CD4-positive, alpha-beta memory T cell (primary cell): ENCODE data around the gene KCNH2. TPM values are rescaled to one million over a fixed set of nuclear protein-coding genes. Genes with fewer than 3 reads are reported as not detected.

Experiments used
- CTCF ChIA-PET: fragments of 350-600 bp; sonication (Branson Sonifier 250); formaldehyde crosslinking; loops from one replicate; lab custom pipeline; 2021; ENCODE audit warnings: inconsistent platforms; ENCODE audit not compliant: partially characterized antibody; lab: Charles Lee
- POLR2A ChIA-PET: fragments of 350-600 bp; sonication (Branson Sonifier 250); formaldehyde crosslinking; loops from one replicate; lab custom pipeline; 2021; ENCODE audit not compliant: partially characterized antibody; lab: Charles Lee
- DNase-seq, 5 donors: peaks; one replicate each; pipeline versions ENCODE4 v3.0.0 to v3.0.0-alpha.2; 2020 to 2022; ENCODE audit warnings: mixed read lengths in 1 of 5
- H3K27ac ChIP-seq: one replicate; pipeline ENCODE4 v1.7.0; 2013; ENCODE audit warnings: low read depth, low read length
- H3K27me3 ChIP-seq: 2 replicates; pipeline ENCODE4 v1.7.0; 2013; ENCODE audit warnings: mild to moderate bottlenecking, low read length, moderate library complexity; ENCODE audit not compliant: insufficient read depth
- H3K36me3 ChIP-seq: 2 replicates; pipeline ENCODE4 v1.7.0; 2013; ENCODE audit warnings: mild to moderate bottlenecking, low read length, moderate library complexity; ENCODE audit not compliant: insufficient read depth
- H3K4me1 ChIP-seq: 2 replicates; pipeline ENCODE4 v1.7.0; 2013; ENCODE audit warnings: mild to moderate bottlenecking, low read length, moderate library complexity; ENCODE audit not compliant: insufficient read depth
- H3K4me3 ChIP-seq, 2 donors: one replicate each; pipeline ENCODE4 v1.7.0; 2013; ENCODE audit warnings: low read length in 2 of 2, mild to moderate bottlenecking in 1 of 2
- H3K9me3 ChIP-seq, 2 donors: one replicate each; pipeline ENCODE4 v1.7.0; 2013; ENCODE audit warnings: low read length in 2 of 2, control low read depth in 1 of 2; ENCODE audit not compliant: control insufficient read depth in 1 of 2
- H3K27ac Mint-ChIP-seq, 7 donors: one replicate each; pipeline ENCODE4 v1.8.0; 2020 to 2021; ENCODE audit warnings: mixed read lengths in 7 of 7, mild to moderate bottlenecking in 6 of 7, inconsistent platforms in 3 of 7, moderate library complexity in 3 of 7
- H3K27me3 Mint-ChIP-seq, 2 donors: one replicate each; pipeline ENCODE4 v1.8.0; 2020 to 2021; ENCODE audit warnings: mixed read lengths in 2 of 2
- H3K36me3 Mint-ChIP-seq, 2 donors: one replicate each; pipeline ENCODE4 v1.8.0; 2020 to 2021; ENCODE audit warnings: mixed read lengths in 2 of 2, inconsistent platforms in 1 of 2, mild to moderate bottlenecking in 1 of 2
- H3K4me1 Mint-ChIP-seq, 4 donors: one replicate each; pipeline ENCODE4 v1.8.0; 2020 to 2021; ENCODE audit warnings: mixed read lengths in 4 of 4, mild to moderate bottlenecking in 1 of 4
- H3K4me3 Mint-ChIP-seq, 8 donors: one replicate each; pipeline ENCODE4 v1.8.0; 2020 to 2021; ENCODE audit warnings: mixed read lengths in 8 of 8, mild to moderate bottlenecking in 7 of 8, moderate library complexity in 6 of 8, inconsistent platforms in 3 of 8
- H3K9me3 Mint-ChIP-seq, 8 donors: one replicate each; pipeline ENCODE4 v1.8.0; 2020 to 2021; ENCODE audit warnings: mixed read lengths in 8 of 8, mild to moderate bottlenecking in 5 of 8, inconsistent platforms in 3 of 8, moderate library complexity in 1 of 8
- intact Hi-C: fragments of 100-400 bp; cut with micrococcal nuclease; formaldehyde crosslinking; loops from one replicate; pipeline ENCODE4 v1.15.1; 2023
- polyA plus RNA-seq, 2 donors: library from polyadenylated mRNA; unstranded; fragments of 300-500 nt; fragmentation: Illumina TruSeq; gene quantifications; one replicate each; pipeline ENCODE4 v1.2.3, GENCODE V29; 2021
- total RNA-seq, 2 experiments: library from RNA; stranded (reverse); gene quantifications; one replicate each; pipeline ENCODE4 v1.2.3, GENCODE V29; 2021

KCNH2 gene
- total and polyA plus RNA-seq, 4 experiments from 2014 or later: 1.8 to 2.6 (median 2.4) TPM

DNA sequence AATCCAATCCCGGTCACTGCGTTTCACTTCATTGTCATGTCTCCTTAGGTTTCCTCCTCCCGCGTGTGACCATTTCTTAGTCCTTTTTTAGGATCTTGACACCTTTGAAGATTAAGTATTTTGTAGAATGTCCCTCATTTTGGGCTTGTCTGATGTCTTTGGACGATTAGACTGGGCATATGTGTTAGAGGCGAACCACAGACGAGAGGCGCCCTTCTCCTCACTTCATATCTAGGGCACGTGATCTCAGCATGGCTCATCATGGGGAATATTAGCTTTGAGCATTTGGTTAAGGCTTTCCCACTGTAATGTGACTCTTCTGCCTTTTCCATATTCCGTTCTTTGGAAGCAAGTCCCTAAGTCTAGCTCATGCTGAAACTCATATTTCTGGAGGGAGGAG lies 59.0 kb downstream of the KCNH2 start:
- ChIA-PET POLR2A (interaction anchor here (0.9 kb wide), 1 partner anchor 140 kb away, joined by 3 read pairs; no protein-coding TSS in a partner anchor), CTCF (interaction anchor here (0.9 to 1.3 kb wide), 2 partner anchors 8 to 67 kb away, joined by 3 read pairs; no protein-coding TSS in a partner anchor)
- H3K27me3 ChIP-seq: no peaks in the 10 kb centered on the region
- no peaks in the 10 kb centered on the region for H3K36me3 Mint-ChIP-seq
- H3K4me3 ChIP-seq: no peak overlapping the region
- no peak overlapping the region for H3K27ac Mint-ChIP-seq
- H3K4me1 Mint-ChIP-seq: peaks cover under 1 to 18% (median 10%) of the 10 kb centered on the region in 4 donors
- no peaks in the 10 kb centered on the region for H3K36me3 ChIP-seq
- peaks cover 10% of the 10 kb centered on the region for H3K4me1 ChIP-seq
- intact Hi-C loops: no loop called here
- no peak overlapping the region for H3K27ac ChIP-seq
- peaks cover 0 to 12% of the 10 kb centered on the region in 2 donors for H3K27me3 Mint-ChIP-seq
- H3K4me3 Mint-ChIP-seq: no peak overlapping the region
- DNase-seq: no peak
- no peaks in the 10 kb centered on the region for H3K9me3 ChIP-seq
- no peaks in the 10 kb centered on the region for H3K9me3 Mint-ChIP-seq

DNA sequence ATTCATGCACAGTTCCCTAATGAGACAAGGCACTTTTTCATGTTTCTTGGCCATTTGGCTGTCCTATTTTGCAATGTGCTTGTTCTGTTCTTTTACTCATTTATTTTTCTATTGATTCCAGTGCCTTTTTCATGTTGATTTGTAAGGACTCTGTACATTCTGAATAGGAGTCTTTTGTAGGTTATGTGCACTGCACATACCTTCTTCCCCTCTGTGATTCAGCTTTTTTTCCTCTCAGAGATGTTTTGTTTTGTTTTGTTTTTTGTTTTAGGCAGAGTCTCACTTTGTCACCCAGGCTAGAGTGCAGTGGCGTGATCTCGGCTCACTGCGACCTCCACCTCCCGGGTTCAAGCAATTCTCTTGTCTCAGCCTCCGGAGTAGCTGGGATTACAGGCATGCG lies 59.7 kb downstream of the KCNH2 start:
- intact Hi-C loops: no loop called here
- CTCF ChIA-PET: no interaction called here
- no peak overlapping the region for H3K27ac Mint-ChIP-seq
- no peak overlapping the region for H3K27ac ChIP-seq
- peaks cover 0 to 12% (median 6%) of the 10 kb centered on the region in 4 donors for H3K4me1 Mint-ChIP-seq
- peaks cover 0 to 12% of the 10 kb centered on the region in 2 donors for H3K27me3 Mint-ChIP-seq
- no peaks in the 10 kb centered on the region for H3K9me3 ChIP-seq
- POLR2A ChIA-PET: no interaction called here
- H3K4me3 Mint-ChIP-seq: no peak overlapping the region
- no peak overlapping the region for H3K4me3 ChIP-seq
- no peaks in the 10 kb centered on the region for H3K36me3 ChIP-seq
- H3K27me3 ChIP-seq: no peaks in the 10 kb centered on the region
- no peaks in the 10 kb centered on the region for H3K9me3 Mint-ChIP-seq
- H3K4me1 ChIP-seq: peaks cover 4% of the 10 kb centered on the region
- no peak for DNase-seq
- H3K36me3 Mint-ChIP-seq: no peaks in the 10 kb centered on the region

DNA sequence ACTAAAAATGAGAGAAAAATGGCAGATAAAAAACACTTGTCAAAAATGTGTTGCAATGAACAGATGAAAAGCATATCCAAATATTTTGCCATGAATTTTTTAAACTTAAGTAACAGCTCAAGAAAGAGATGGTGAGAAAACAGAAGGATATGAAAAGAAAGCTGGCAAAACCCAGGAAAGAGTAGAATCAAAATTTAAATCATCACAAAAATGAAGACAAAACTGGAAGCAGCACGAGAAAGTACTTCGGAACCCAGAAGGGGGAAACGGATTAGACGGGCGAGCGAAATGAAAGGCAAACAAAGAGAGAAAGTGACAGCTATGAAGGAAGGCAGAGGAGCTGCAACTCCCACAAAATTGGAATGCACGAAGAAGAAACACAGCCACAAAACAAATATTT lies 60.2 kb downstream of the KCNH2 start:
- ChIA-PET CTCF (no interaction called here), POLR2A (no interaction called here)
- Histone ChIP-seq H3K4me1 (no peaks in the 10 kb centered on the region), H3K9me3 (no peaks in the 10 kb centered on the region), H3K27ac (no peak overlapping the region), H3K4me3 (no peak overlapping the region), H3K27me3 (no peaks in the 10 kb centered on the region), H3K36me3 (no peaks in the 10 kb centered on the region)
- H3K36me3 Mint-ChIP-seq: no peaks in the 10 kb centered on the region
- H3K27me3 Mint-ChIP-seq: peaks cover 0 to 12% of the 10 kb centered on the region in 2 donors
- peaks cover 0 to 8% (median 3%) of the 10 kb centered on the region in 4 donors for H3K4me1 Mint-ChIP-seq
- H3K9me3 Mint-ChIP-seq: no peaks in the 10 kb centered on the region
- DNase-seq: no peak
- H3K27ac Mint-ChIP-seq: no peak overlapping the region
- no peak overlapping the region for H3K4me3 Mint-ChIP-seq
- intact Hi-C loops: no loop called here

DNA sequence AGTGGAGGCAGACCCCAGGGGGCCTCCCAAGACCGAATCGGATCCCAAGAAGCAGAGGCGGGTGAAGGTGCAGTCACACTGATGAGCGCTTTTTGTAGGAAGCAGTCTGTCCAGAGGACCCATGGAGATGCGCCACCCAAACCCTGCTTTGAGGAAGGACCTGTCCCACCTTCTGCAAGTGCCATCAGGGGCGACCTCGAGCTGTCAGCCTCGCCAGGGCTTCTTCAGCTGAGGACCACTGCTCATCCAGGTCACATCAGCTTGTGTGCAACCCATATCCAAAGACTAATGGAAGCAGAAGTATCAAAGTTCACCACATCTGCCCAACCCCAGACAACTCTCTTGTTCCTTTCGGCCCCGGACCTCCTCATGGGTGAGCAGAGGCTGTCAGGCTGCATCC lies 61.5 kb downstream of the KCNH2 start:
- no peak for DNase-seq
- Mint-ChIP-seq H3K9me3 (no peaks in the 10 kb centered on the region), H3K27me3 (peaks cover 0 to 9% of the 10 kb centered on the region in 2 donors), H3K27ac (no peak overlapping the region), H3K36me3 (no peaks in the 10 kb centered on the region), H3K4me1 (no peaks in the 10 kb centered on the region), H3K4me3 (no peak overlapping the region)
- H3K36me3 ChIP-seq: no peaks in the 10 kb centered on the region
- intact Hi-C loops: no loop called here
- no peaks in the 10 kb centered on the region for H3K4me1 ChIP-seq
- ChIA-PET POLR2A (no interaction called here), CTCF (interaction anchor here (1.5 kb wide), 1 partner anchor 178 kb away, joined by 3 read pairs; no protein-coding TSS in a partner anchor)
- H3K27ac ChIP-seq: no peak overlapping the region
- no peaks in the 10 kb centered on the region for H3K27me3 ChIP-seq
- H3K4me3 ChIP-seq: no peak overlapping the region
- no peaks in the 10 kb centered on the region for H3K9me3 ChIP-seq

DNA sequence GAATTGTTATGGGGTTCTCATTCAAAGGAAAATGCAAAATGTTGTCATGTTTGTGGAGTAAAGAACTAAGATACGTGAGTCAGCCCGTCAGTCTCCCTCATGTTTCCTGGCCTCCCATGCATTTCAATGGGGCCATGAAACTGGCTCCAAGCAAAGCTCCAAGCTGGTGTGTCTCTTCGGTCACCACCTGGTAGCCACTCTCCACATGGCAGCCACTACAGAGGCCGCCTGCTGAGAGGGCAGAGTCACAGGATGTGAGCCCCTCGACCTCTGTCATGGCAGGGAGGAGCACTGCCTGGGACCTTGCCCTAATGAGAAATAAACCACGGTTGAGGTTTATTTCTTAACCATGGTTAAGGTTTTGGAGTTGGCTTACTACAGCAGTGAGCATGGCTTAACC lies 63.2 kb downstream of the KCNH2 start:
- Histone ChIP-seq H3K27me3 (no peaks in the 10 kb centered on the region), H3K36me3 (no peaks in the 10 kb centered on the region), H3K4me3 (no peak overlapping the region), H3K27ac (no peak overlapping the region), H3K4me1 (peaks cover under 1% of the 10 kb centered on the region), H3K9me3 (no peaks in the 10 kb centered on the region)
- Mint-ChIP-seq H3K4me3 (no peak overlapping the region), H3K9me3 (no peaks in the 10 kb centered on the region), H3K27me3 (peaks cover 0 to 12% of the 10 kb centered on the region in 2 donors), H3K36me3 (no peaks in the 10 kb centered on the region), H3K27ac (no peak overlapping the region), H3K4me1 (peaks cover 4 to 13% (median 6%) of the 10 kb centered on the region in 4 donors)
- CTCF ChIA-PET: interaction anchor here (1.5 kb wide), 1 partner anchor 17 kb away, joined by 5 read pairs; no protein-coding TSS in a partner anchor
- POLR2A ChIA-PET: no interaction called here
- intact Hi-C loops: no loop called here
- DNase-seq: no peak

DNA sequence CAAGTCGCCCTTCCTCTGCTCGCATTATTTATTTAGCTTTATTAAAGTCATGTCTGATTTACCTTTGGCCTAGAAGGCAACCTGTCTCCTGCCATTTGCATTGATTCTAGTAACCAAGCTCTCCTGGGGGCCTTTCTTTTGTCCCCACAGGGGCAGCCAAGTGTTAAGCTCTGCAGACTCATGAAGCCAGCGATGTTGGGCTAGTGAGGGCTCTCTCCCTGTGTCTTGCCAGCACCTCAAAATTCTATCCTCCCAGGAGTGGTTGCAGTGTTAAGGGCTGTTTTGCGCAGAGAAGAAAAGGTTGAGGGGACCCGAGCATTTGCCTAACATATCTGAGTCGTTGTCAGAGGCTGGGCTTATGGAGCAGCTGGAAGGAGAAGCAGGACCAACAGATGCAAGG lies 63.9 kb downstream of the KCNH2 start:
- POLR2A ChIA-PET: no interaction called here
- no peaks in the 10 kb centered on the region for H3K36me3 Mint-ChIP-seq

DNA sequence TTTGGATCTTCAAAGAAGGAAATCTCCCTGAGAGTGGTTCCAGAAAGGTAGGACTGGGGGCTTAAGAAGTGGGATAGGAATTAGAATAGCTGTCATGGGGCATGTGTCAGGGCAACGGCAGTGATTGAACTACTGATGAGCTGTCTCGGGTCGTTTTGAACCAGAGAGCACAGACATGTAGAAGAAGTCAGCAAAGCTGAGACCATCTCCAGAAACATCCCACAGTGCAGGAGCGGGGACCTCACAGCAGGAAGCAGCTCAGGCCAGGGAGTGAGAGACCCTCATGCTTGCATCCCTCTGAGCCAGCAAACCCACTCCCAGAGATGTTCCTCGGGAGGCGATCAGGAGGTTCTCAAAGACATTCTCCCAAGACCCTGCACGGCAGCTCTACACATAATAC lies 65.7 kb downstream of the KCNH2 start:
- H3K4me1 Mint-ChIP-seq: peaks cover 13 to 26% (median 14%) of the 10 kb centered on the region in 4 donors
- Histone ChIP-seq H3K36me3 (no peaks in the 10 kb centered on the region), H3K27me3 (no peaks in the 10 kb centered on the region), H3K27ac (no peak overlapping the region), H3K4me3 (no peak overlapping the region), H3K4me1 (peaks cover 13% of the 10 kb centered on the region), H3K9me3 (no peaks in the 10 kb centered on the region)
- DNase-seq: no peak
- H3K27ac Mint-ChIP-seq: no peak overlapping the region
- POLR2A ChIA-PET: no interaction called here
- CTCF ChIA-PET: interaction anchor here (0.9 to 2.4 kb wide), 4 partner anchors 11 to 134 kb away, joined by 3 to 7 read pairs (median 3); no protein-coding TSS in a partner anchor
- no peak overlapping the region for H3K4me3 Mint-ChIP-seq
- H3K27me3 Mint-ChIP-seq: peaks cover 0 to 2% of the 10 kb centered on the region in 2 donors
- no peaks in the 10 kb centered on the region for H3K9me3 Mint-ChIP-seq
- H3K36me3 Mint-ChIP-seq: no peaks in the 10 kb centered on the region
- intact Hi-C loops: no loop called here

More for the DNA sequence above, 63.9 kb downstream of the KCNH2 start:
- CTCF ChIA-PET: interaction anchor here (2.4 kb wide), 1 partner anchor 16 kb away, joined by 7 read pairs; no protein-coding TSS in a partner anchor
- Histone ChIP-seq H3K4me3 (no peak overlapping the region), H3K4me1 (peaks cover 8% of the 10 kb centered on the region), H3K9me3 (no peaks in the 10 kb centered on the region), H3K36me3 (no peaks in the 10 kb centered on the region), H3K27ac (no peak overlapping the region), H3K27me3 (no peaks in the 10 kb centered on the region)
- no peak for DNase-seq
- Mint-ChIP-seq H3K4me1 (peaks cover 10 to 21% (median 11%) of the 10 kb centered on the region in 4 donors), H3K27me3 (peaks cover 0 to 10% of the 10 kb centered on the region in 2 donors), H3K9me3 (no peaks in the 10 kb centered on the region), H3K27ac (no peak overlapping the region), H3K4me3 (no peak overlapping the region)
- intact Hi-C loops: no loop called here
